ENCODE results near the gene MYRIP. TPM values are rescaled to one million over a fixed set of nuclear protein-coding genes. Genes with fewer than 3 reads are reported as not detected.

The MYRIP gene
- total RNA-seq, 1 donor from 2014 or later = 0.53 TPM

DNA sequence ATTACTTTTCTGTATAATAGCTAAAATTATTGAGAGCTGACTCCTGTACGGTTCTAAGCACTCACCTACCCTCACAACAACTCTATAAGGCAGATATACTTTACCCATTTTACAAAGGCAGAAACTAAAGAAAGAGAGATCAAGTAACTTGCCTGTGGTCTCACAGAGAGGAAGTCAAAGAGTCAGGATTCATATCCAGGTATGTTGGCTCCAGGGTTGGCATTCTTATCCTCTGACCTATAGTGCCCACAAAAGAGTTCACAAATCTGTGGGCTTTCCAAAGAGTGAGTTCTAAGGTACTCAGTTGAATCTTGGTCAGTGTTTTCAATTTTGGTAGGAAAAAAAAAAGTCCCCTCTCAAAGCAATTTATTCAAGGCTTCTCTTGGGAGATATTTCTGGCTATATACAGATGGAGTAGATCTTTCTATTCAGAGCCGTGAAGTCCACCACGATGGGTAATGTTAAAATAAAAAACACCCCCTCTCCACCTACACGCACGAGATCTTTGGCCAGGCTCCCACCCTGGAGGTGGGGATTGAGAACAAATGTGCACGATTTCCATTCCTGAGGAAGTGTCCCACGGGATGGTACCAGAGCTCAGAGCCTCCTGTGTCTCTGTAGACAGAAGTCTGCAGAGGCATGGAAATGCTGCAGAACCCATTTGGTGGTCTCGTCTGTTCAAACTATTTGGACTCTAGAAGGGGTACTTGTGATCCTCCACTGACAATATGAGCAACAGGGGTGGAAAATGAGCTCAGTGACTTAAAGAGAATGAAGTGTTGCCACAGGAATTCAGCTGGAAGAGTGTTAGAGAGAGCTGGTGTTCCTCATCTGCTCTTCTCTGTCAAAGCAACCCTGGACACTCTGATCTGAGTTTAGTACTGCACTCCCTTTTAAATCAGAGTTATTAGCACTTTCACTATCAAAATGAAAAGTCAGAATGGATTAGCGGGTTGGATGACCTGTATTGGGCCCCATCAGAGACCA lies 288.0 kb downstream of the MYRIP start:
- H3K4me3 Mint-ChIP-seq = no peak overlapping the region
- H3K27ac Mint-ChIP-seq = no peak overlapping the region
- TF ChIP-seq, protein P1, sequence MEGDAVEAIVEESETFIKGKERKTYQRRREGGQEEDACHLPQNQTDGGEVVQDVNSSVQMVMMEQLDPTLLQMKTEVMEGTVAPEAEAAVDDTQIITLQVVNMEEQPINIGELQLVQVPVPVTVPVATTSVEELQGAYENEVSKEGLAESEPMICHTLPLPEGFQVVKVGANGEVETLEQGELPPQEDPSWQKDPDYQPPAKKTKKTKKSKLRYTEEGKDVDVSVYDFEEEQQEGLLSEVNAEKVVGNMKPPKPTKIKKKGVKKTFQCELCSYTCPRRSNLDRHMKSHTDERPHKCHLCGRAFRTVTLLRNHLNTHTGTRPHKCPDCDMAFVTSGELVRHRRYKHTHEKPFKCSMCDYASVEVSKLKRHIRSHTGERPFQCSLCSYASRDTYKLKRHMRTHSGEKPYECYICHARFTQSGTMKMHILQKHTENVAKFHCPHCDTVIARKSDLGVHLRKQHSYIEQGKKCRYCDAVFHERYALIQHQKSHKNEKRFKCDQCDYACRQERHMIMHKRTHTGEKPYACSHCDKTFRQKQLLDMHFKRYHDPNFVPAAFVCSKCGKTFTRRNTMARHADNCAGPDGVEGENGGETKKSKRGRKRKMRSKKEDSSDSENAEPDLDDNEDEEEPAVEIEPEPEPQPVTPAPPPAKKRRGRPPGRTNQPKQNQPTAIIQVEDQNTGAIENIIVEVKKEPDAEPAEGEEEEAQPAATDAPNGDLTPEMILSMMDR (conservative IDR thresholded peaks at IDR 0.05) = no peak
- H3K9me3 Mint-ChIP-seq = no peaks in the 10 kb centered on the region
- peaks cover 29% of the 10 kb centered on the region for H3K27me3 Mint-ChIP-seq
- no peak for DNase-seq (ENCODE audit: extremely low spot score, unreplicated experiment)
- no peaks in the 10 kb centered on the region for H3K36me3 Mint-ChIP-seq
- H3K4me1 Mint-ChIP-seq (ENCODE audit: unreplicated experiment) = peaks cover 4% of the 10 kb centered on the region

- Mint-ChIP-seq H3K4me3 (no peak overlapping the region), H3K4me1 (ENCODE audit: unreplicated experiment) (peaks cover 4% of the 10 kb centered on the region), H3K9me3 (no peaks in the 10 kb centered on the region), H3K27me3 (peaks cover 23% of the 10 kb centered on the region), H3K36me3 (no peaks in the 10 kb centered on the region), H3K27ac (no peak overlapping the region)
- DNase-seq (ENCODE audit: extremely low spot score, unreplicated experiment) = no peak
- TF ChIP-seq, protein P1 (conservative IDR thresholded peaks at IDR 0.05) = no peak
These were observed 288.9 kb downstream of the MYRIP start for GRCh38 chr3:40098261-40098759.

- TF ChIP-seq, protein P1 (conservative IDR thresholded peaks at IDR 0.05) = no peak
- Mint-ChIP-seq H3K27me3 (peaks cover 14% of the 10 kb centered on the region), H3K27ac (no peak overlapping the region), H3K4me1 (ENCODE audit: unreplicated experiment) (peaks cover 4% of the 10 kb centered on the region), H3K4me3 (no peak overlapping the region), H3K36me3 (no peaks in the 10 kb centered on the region), H3K9me3 (no peaks in the 10 kb centered on the region)
- no peak for DNase-seq (ENCODE audit: extremely low spot score, unreplicated experiment)
These were observed 290.5 kb downstream of the MYRIP start for GRCh38 chr3:40099871-40100270.

DNA sequence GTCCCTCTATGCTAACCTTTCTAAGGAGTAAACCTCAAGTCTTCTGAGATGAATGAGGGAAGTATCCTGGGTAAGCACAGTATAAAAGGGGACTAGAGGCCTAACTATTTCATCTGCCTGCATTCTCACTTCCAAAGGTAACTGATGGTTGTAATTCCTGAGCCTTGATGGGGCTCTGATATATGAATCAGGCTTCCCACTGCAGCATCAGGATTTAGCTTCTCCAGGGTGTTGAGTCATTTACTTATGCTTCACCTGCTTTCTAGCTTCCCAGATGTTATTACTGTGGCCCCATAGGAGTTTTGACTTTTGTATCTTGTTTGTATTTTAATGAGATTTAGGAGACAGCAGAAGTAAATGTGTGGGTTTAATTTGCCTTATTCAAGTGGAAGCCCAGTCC lies 292.8 kb downstream of the MYRIP start:
- no peaks in the 10 kb centered on the region for H3K36me3 Mint-ChIP-seq
- no peak for DNase-seq (ENCODE audit: extremely low spot score, unreplicated experiment)
- no peaks in the 10 kb centered on the region for H3K4me1 Mint-ChIP-seq (ENCODE audit: unreplicated experiment)
- no peaks in the 10 kb centered on the region for H3K9me3 Mint-ChIP-seq
- no peaks in the 10 kb centered on the region for H3K27me3 Mint-ChIP-seq
- TF ChIP-seq, protein P1 (conservative IDR thresholded peaks at IDR 0.05) = no peak
- H3K4me3 Mint-ChIP-seq = no peak overlapping the region
- no peak overlapping the region for H3K27ac Mint-ChIP-seq

- DNase-seq (ENCODE audit: extremely low spot score, unreplicated experiment) = no peak
- Mint-ChIP-seq H3K9me3 (no peaks in the 10 kb centered on the region), H3K36me3 (no peaks in the 10 kb centered on the region), H3K27me3 (no peaks in the 10 kb centered on the region), H3K4me3 (no peak overlapping the region), H3K4me1 (ENCODE audit: unreplicated experiment) (peaks cover 7% of the 10 kb centered on the region), H3K27ac (no peak overlapping the region)
- TF ChIP-seq, protein P1 (conservative IDR thresholded peaks at IDR 0.05) = no peak
These were observed 294.4 kb downstream of the MYRIP start for GRCh38 chr3:40103829-40104228.

All from type B pancreatic cell (in vitro differentiated cells).